Ishikawa (cell line): ENCODE measurements around the gene C4orf50.

Source experiments
- CEBPB ChIP-seq: IDR thresholded peaks from 2 replicates; pipeline ENCODE4 v1.6.1; 2012
- CREB1 ChIP-seq: IDR thresholded peaks from 2 replicates; pipeline ENCODE4 v1.6.1; 2012; ENCODE audit warnings: low read depth
- EGR1 ChIP-seq: IDR thresholded peaks from 2 replicates; pipeline ENCODE4 v1.6.1; 2012
- EP300 ChIP-seq: IDR thresholded peaks from 2 replicates; pipeline ENCODE4 v1.6.1; 2012; ENCODE audit warnings: borderline replicate concordance
- FOXM1 ChIP-seq: IDR thresholded peaks from 2 replicates; pipeline ENCODE4 v1.6.1; 2012; ENCODE audit warnings: low read depth, borderline replicate concordance
- NFIC ChIP-seq: IDR thresholded peaks from 2 replicates; pipeline ENCODE4 v1.6.1; 2012
- RAD21 ChIP-seq: IDR thresholded peaks from 2 replicates; pipeline ENCODE4 v1.6.1; 2012; ENCODE audit warnings: low read depth
- TAF1 ChIP-seq: IDR thresholded peaks from 2 replicates; pipeline ENCODE4 v1.6.1; 2012; ENCODE audit warnings: low read depth, mild to moderate bottlenecking
- TCF12 ChIP-seq: IDR thresholded peaks from 2 replicates; pipeline ENCODE4 v1.6.1; 2012; ENCODE audit warnings: low read depth
- TEAD4 ChIP-seq: IDR thresholded peaks from 2 replicates; pipeline ENCODE4 v1.6.1; 2012
- YY1 ChIP-seq: IDR thresholded peaks from 2 replicates; pipeline ENCODE4 v1.6.1; 2012; ENCODE audit warnings: low read depth
- ZBTB7A ChIP-seq: IDR thresholded peaks from 2 replicates; pipeline ENCODE4 v1.6.1; 2012; ENCODE audit warnings: low read depth
- TF ChIP-seq, protein P1 (sequence below): IDR thresholded peaks from 2 replicates; pipeline ENCODE4 v1.6.1; 2012
- TF ChIP-seq, protein P2 (sequence below): IDR thresholded peaks from 2 replicates; pipeline ENCODE4 v1.6.1; 2012; ENCODE audit warnings: low read depth, mild to moderate bottlenecking
- TF ChIP-seq, protein P3 (sequence below): IDR thresholded peaks from 2 replicates; pipeline ENCODE4 v1.6.1; 2012

C4orf50 gene

DNA sequence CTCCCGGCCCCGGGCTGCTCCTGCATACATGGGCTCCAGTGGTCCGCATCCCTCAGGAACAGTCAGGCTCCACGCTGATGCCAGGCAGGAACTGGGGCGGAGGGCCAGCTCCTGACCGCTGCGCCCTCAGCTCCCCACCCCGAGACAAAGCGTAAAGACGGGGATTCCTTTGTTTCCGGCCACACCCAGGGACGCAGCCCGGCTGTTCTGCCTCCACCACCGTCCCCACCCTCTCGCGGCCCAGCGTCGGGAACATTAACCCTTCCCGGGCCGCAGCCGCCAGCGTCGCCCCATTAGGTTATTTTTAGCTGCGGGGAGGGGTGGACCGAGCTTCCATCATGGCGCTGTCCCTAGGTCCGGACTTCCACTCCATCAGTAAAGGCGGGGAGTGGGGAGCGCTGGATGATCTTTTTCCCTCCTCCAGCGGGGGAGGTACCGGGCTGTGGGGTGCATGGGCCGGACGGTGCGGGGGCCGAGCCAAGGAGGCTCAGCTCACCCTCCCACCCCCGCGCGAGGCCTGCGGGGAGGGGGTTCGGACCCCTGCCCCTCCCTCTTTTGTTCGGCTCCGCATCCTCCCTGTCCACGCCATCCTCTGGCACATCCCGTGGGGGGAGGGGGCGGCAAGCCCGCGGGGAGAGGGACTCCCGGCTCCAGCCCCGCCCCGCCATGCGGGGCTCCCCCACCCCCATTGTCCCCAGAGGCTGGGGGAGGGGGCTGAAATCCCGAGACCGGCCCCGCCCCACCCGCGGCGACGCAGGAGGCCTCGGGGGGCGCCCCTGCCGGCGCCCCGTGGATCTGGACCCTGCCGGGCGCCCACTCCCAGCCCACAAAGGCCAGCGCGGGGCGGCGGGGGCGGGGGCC lies 130.6 kb downstream of the C4orf50 start:
- TF ChIP-seq YY1, result no peak
- TF ChIP-seq, protein P1, sequence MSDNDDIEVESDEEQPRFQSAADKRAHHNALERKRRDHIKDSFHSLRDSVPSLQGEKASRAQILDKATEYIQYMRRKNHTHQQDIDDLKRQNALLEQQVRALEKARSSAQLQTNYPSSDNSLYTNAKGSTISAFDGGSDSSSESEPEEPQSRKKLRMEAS, result no peak

DNA sequence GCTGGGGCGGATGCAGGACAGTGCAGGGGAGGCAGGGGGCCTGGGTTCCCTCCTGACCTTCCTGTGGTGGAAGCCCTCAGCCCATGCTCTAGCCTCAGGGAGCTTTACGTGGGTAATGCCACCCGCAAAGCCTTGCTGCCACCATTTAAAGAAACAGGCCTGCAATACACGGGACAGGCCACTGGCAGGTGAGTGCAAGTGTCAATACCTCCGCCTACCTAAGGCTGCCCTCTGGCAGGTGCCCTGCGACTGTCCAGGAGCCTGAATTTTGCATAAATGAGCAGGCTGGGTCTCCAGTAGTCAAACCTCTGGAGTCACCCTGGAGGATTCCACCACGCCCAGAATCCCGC lies 131.2 kb downstream of the C4orf50 start:
- TF ChIP-seq EGR1 (no peak), CREB1 (no peak), ZBTB7A (no peak), NFIC (no peak), FOXM1 (no peak), TAF1 (no peak), TCF12 (no peak), EP300 (no peak), CEBPB (no peak), YY1 (no peak), TEAD4 (no peak), RAD21 (no peak)
- TF ChIP-seq, protein P1, result no peak
- TF ChIP-seq, protein P2, sequence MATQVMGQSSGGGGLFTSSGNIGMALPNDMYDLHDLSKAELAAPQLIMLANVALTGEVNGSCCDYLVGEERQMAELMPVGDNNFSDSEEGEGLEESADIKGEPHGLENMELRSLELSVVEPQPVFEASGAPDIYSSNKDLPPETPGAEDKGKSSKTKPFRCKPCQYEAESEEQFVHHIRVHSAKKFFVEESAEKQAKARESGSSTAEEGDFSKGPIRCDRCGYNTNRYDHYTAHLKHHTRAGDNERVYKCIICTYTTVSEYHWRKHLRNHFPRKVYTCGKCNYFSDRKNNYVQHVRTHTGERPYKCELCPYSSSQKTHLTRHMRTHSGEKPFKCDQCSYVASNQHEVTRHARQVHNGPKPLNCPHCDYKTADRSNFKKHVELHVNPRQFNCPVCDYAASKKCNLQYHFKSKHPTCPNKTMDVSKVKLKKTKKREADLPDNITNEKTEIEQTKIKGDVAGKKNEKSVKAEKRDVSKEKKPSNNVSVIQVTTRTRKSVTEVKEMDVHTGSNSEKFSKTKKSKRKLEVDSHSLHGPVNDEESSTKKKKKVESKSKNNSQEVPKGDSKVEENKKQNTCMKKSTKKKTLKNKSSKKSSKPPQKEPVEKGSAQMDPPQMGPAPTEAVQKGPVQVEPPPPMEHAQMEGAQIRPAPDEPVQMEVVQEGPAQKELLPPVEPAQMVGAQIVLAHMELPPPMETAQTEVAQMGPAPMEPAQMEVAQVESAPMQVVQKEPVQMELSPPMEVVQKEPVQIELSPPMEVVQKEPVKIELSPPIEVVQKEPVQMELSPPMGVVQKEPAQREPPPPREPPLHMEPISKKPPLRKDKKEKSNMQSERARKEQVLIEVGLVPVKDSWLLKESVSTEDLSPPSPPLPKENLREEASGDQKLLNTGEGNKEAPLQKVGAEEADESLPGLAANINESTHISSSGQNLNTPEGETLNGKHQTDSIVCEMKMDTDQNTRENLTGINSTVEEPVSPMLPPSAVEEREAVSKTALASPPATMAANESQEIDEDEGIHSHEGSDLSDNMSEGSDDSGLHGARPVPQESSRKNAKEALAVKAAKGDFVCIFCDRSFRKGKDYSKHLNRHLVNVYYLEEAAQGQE, result no peak
- TF ChIP-seq, protein P3, sequence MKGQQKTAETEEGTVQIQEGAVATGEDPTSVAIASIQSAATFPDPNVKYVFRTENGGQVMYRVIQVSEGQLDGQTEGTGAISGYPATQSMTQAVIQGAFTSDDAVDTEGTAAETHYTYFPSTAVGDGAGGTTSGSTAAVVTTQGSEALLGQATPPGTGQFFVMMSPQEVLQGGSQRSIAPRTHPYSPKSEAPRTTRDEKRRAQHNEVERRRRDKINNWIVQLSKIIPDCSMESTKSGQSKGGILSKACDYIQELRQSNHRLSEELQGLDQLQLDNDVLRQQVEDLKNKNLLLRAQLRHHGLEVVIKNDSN, result no peak

DNA sequence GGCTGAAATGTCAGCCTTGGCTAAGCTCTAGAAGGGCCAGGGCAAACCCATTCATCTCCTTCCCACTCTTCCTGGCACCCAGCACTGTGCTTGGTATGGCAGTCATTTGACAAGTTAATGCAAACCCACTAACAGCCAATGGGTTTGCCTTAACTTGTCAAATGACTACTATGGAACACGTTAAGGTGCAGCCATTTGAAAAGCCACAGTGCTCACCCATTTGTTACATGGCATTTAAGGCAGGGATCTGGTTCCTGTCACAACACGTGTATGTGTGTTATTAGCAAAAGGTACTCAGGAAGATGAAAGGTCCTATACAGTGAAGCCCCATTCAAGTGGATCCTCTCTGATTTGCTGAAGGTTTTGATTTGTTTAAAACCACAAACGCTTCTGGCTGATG lies 132.5 kb downstream of the C4orf50 start:
- no peak for TF ChIP-seq NFIC

DNA sequence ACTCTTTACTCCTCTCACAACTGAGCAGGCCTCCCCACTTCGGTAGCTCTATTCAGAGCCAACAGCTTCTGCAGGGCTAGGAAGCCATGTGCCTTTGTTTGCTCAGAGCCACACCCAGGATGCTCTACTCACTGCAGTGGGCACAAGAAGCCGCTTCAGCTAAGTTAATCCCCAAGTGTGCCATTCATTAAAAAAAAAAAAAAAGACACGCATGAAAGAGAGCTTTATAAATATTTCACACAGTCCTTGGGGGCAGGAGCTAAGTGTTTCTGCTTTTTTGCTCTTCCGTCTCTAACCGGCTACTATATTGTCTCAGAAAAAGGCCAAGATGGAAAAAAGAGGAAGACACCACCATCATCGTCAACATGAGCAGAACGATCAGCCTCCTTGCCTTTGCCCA lies 133.4 kb downstream of the C4orf50 start:
- TF ChIP-seq TEAD4, result no peak
- TF ChIP-seq, protein P3, result no peak
- TF ChIP-seq ZBTB7A, result no peak
- TF ChIP-seq, protein P1, result no peak
- TF ChIP-seq YY1, result no peak
- TF ChIP-seq RAD21, result no peak
- no peak for TF ChIP-seq TCF12
- TF ChIP-seq CEBPB, result no peak
- TF ChIP-seq EGR1, result no peak
- TF ChIP-seq TAF1, result no peak
- no peak for TF ChIP-seq CREB1
- no peak for TF ChIP-seq NFIC
- TF ChIP-seq EP300, result no peak
- TF ChIP-seq, protein P2, result no peak
- TF ChIP-seq FOXM1, result no peak

DNA sequence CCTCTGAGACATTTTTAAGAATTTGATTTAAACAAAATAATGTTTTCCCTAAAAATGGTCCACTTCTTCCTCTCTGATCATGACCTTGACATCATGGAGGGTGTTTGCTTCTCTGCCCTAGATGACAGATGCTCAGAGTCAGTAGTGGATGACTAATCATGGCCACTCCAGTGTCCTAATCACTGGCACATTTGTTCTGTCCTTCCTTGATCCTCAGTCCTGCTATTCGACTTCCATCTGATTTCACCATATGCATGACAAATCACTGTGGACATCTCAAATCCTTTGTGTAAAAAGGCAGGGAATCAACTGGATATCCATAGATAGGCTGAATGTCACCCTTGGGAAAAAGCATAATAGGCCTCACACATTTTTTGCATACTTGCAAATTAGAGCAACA lies 134.3 kb downstream of the C4orf50 start:
- TF ChIP-seq NFIC, result no peak
- TF ChIP-seq TEAD4, result no peak
- no peak for TF ChIP-seq RAD21
- TF ChIP-seq CEBPB, result no peak
- TF ChIP-seq, protein P1, result no peak
- TF ChIP-seq TAF1, result no peak
- TF ChIP-seq YY1, result no peak
- TF ChIP-seq ZBTB7A, result no peak
- TF ChIP-seq CREB1, result no peak
- no peak for TF ChIP-seq EP300
- no peak for TF ChIP-seq EGR1
- TF ChIP-seq FOXM1, result no peak

DNA sequence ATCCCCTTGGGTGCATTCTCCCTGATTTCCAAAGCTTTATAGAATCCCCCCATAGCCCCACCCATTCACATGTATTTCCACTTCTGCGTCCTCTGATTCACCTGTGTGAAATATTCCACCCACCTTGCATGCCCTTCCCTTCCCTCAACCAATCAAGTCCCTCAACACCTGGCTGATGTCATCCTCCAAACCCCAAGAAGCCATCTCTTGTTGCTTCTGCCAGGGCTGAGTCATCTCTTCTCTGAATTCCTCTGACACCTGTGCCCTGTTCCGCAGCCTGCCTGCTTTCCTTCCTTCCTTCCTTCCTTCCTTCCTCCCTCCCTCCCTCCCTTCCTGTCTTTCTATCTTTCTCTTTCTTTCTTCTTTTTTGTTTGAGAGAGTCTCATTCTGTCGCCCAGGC lies 135.3 kb downstream of the C4orf50 start:
- no peak for TF ChIP-seq FOXM1
- no peak for TF ChIP-seq ZBTB7A
- no peak for TF ChIP-seq RAD21
